OCI-LY1 (cell line): Measurements from ENCODE around the gene KCNH1.

Experiments used
- CTCF ChIP-seq: fragments of 200-600 bp; sonication (generic), shearing (Covaris generic); IDR thresholded peaks from 2 replicates; pipeline ENCODE4 v1.5.1; 2017; ENCODE audit warnings: mild to moderate bottlenecking, antibody characterized with exemption, low read length, moderate library complexity, mixed read lengths
- EZH2 ChIP-seq: fragments of 200-600 bp; sonication (generic), shearing (Covaris generic); IDR thresholded peaks from 2 replicates; pipeline ENCODE4 v1.8.0; 2017; ENCODE audit warnings: borderline replicate concordance, mixed run types, mild to moderate bottlenecking, antibody characterized with exemption, low read length, moderate library complexity, mixed read lengths

- no peak for TF ChIP-seq CTCF
- TF ChIP-seq EZH2 = no peak
These were observed 392.4 kb downstream of the KCNH1 start for GRCh38 chr1:210741564-210741963.
